ENCODE data around the gene ZNF865. TPM values are rescaled to one million over a fixed set of nuclear protein-coding genes. Genes with fewer than 3 reads are reported as not detected.
A peak's percentile ranks its signal among the peaks of the same experiment; 100 is the strongest.

Gene ZNF865
- total and polyA plus RNA-seq, 10 of the 15 experiments (the other 5 are each of a cell fraction or from before 2014, with no cell fraction given) = 0.02 to 18.3 (median 0.90) TPM

- TF ChIP-seq CUX1 (IDR thresholded peaks at IDR 0.05; ENCODE audit: insufficient replicate concordance, low read depth, low read length) = no peak
- TF ChIP-seq CHD1 (IDR thresholded peaks at IDR 0.05; ENCODE audit: low read depth, low read length) = peak; percentile 49; the same call in 1 of the 2 replicates
- TF ChIP-seq PBX3 (IDR thresholded peaks at IDR 0.05; ENCODE audit: insufficient replicate concordance, low read depth, low read length) = no peak
- TF ChIP-seq ZBTB40 (IDR thresholded peaks at IDR 0.05; ENCODE audit: borderline replicate concordance) = peak; percentile 88
- peak; percentile 50 for TF ChIP-seq PKNOX1 (IDR thresholded peaks at IDR 0.05)
- peak; percentile 91 for TF ChIP-seq MYC (IDR thresholded peaks at IDR 0.05; ENCODE audit: insufficient read depth, insufficient read length, insufficient replicate concordance, low read length, severe bottlenecking)
- TF ChIP-seq ZNF217 (IDR thresholded peaks at IDR 0.05) = peak; percentile 65; the same call in 1 of the 2 replicates
- TF ChIP-seq E2F4 (IDR thresholded peaks at IDR 0.05; ENCODE audit: low read depth, low read length) = no peak
- no peak for TF ChIP-seq ZBED1 (IDR thresholded peaks at IDR 0.05; ENCODE audit: borderline replicate concordance)
- TF ChIP-seq TBL1XR1 (IDR thresholded peaks at IDR 0.05; ENCODE audit: low read depth, low read length) = no peak
- peak; percentile 44; the same call in 1 of the 2 replicates for TF ChIP-seq SPI1 (IDR thresholded peaks at IDR 0.05; ENCODE audit: borderline replicate concordance, insufficient read depth, low read depth, low read length)
These were observed 49.6 kb downstream of the ZNF865 start, which contains the start of gene U2AF2 (continued) for GRCh38 chr19:55654868-55655647.
